ENCODE results near the gene SPOCK2. TPM values are rescaled to one million over a fixed set of nuclear protein-coding genes. Genes with fewer than 3 reads are reported as not detected.

Gene SPOCK2
- total and polyA plus RNA-seq, 2 of the 13 experiments (the other 11 are each of a cell fraction or from before 2014, with no cell fraction given): 8.6 to 30.6 TPM

- 0 out of 2 replicates have a peak, but pooled peaks have one; percentile 32 for TF ChIP-seq ZNF704 (CRISPR knock-in tag; IDR thresholded peaks at IDR 0.05; ENCODE audit: borderline replicate concordance)
- TF ChIP-seq ZNF292 (CRISPR knock-in tag; IDR thresholded peaks at IDR 0.05; ENCODE audit: borderline replicate concordance, low read depth): no peak
- TF ChIP-seq CSRNP2 (CRISPR knock-in tag; conservative IDR thresholded peaks at IDR 0.05; ENCODE audit: low read depth): no peak
- TF ChIP-seq ZGPAT (CRISPR knock-in tag; IDR thresholded peaks at IDR 0.05): 0 out of 2 replicates have a peak, but pooled peaks have one; percentile 24
- no peak for TF ChIP-seq NONO (IDR thresholded peaks at IDR 0.05)
- peak; percentile 47; the same call in 1 of the 2 replicates for TF ChIP-seq NONO (CRISPR knock-in tag; conservative IDR thresholded peaks at IDR 0.05)
- 0 out of 2 replicates have a peak, but pooled peaks have one; percentile 54 for TF ChIP-seq ZNF546 (CRISPR knock-in tag; conservative IDR thresholded peaks at IDR 0.05)
- peak; percentile 39; the same call in 1 of the 2 replicates for TF ChIP-seq ZNF761 (CRISPR knock-in tag; conservative IDR thresholded peaks at IDR 0.05)
- peak; percentile 16 for TF ChIP-seq TAF15 (IDR thresholded peaks at IDR 0.05; ENCODE audit: low read depth, low read length, poor library complexity, severe bottlenecking)
- TF ChIP-seq ETV5 (CRISPR knock-in tag; IDR thresholded peaks at IDR 0.05; ENCODE audit: borderline replicate concordance): no peak
- TF ChIP-seq HIC2 (CRISPR knock-in tag; IDR thresholded peaks at IDR 0.05; ENCODE audit: low read depth): 0 out of 2 replicates have a peak, but pooled peaks have one; percentile 15
- 0 out of 2 replicates have a peak, but pooled peaks have one; percentile 4 for TF ChIP-seq ZFY (CRISPR knock-in tag; IDR thresholded peaks at IDR 0.05)
- TF ChIP-seq UBTF (CRISPR knock-in tag; IDR thresholded peaks at IDR 0.05): peak; percentile 44
- TF ChIP-seq NFRKB (IDR thresholded peaks at IDR 0.05): no peak
- peak; percentile 41 for TF ChIP-seq ASH2L (IDR thresholded peaks at IDR 0.05; ENCODE audit: insufficient read length, low read depth, low read length)
- 0 out of 2 replicates have a peak, but pooled peaks have one; percentile 3 for TF ChIP-seq MTA1 (CRISPR knock-in tag; IDR thresholded peaks at IDR 0.05; ENCODE audit: borderline replicate concordance)
- TF ChIP-seq ZEB1 (IDR thresholded peaks at IDR 0.05; ENCODE audit: insufficient replicate concordance, low read depth): no peak
- TF ChIP-seq SP1 (IDR thresholded peaks at IDR 0.05): no peak
- TF ChIP-seq SP1 (CRISPR knock-in tag; IDR thresholded peaks at IDR 0.05): no peak
- TF ChIP-seq EZH2 (conservative IDR thresholded peaks at IDR 0.05; ENCODE audit: low read depth, low read length): 0 out of 2 replicates have a peak, but pooled peaks have one; percentile 14
These were observed at the start of gene SPOCK2 (continued) for GRCh38 chr10:72087969-72088888.

Measured in HepG2 (cell line).